ENCODE results near the gene GPR62. TPM values are rescaled to one million over a fixed set of nuclear protein-coding genes. Genes with fewer than 3 reads are reported as not detected.
A peak's percentile ranks its signal among the peaks of the same experiment; 100 is the strongest.

The GPR62 gene
- total RNA-seq: not detected

GRCh38 chr3:51955175-51955892 lies at the start of gene GPR62:
GPR62 (plus strand) TSS chr3:51955381; CDS start chr3:51955653, 272 bp downstream.
- Histone ChIP-seq H3K9me3 (no peaks in the 10 kb centered on the region), H3K27ac (no peak within 1 kb of the TSS), H3K4me1 (peaks cover 6% of the 10 kb centered on the region), H3K9ac (ENCODE audit: low read depth in 2 of 2, low read length in 2 of 2) (peak within 1 kb of the TSS in 1 of 2 donors; percentile 67), H3K36me3 (no peaks in the 10 kb centered on the region), H3K27me3 (no peaks in the 10 kb centered on the region), H3K4me3 (peak within 1 kb of the TSS; percentile 32)
- no peak for TF ChIP-seq CTCF (IDR thresholded peaks at IDR 0.05)
- DNase-seq: no peak
- intact Hi-C loops (cut with DNase I): no loop called here

GRCh38 chr3:51908026-51908425 lies 47.2 kb upstream of the GPR62 start:
- no peaks in the 10 kb centered on the region for H3K27me3 ChIP-seq
- H3K9me3 ChIP-seq: no peaks in the 10 kb centered on the region
- no peaks in the 10 kb centered on the region for H3K4me1 ChIP-seq
- no peaks in the 10 kb centered on the region for H3K36me3 ChIP-seq
- no peak overlapping the region for H3K9ac ChIP-seq (ENCODE audit: low read depth in 2 of 2, low read length in 2 of 2)
- DNase-seq: no peak
- intact Hi-C loops (cut with DNase I): no loop called here
- H3K27ac ChIP-seq: no peak overlapping the region
- no peak for TF ChIP-seq CTCF (IDR thresholded peaks at IDR 0.05)
- H3K4me3 ChIP-seq: no peak overlapping the region

- Histone ChIP-seq H3K27ac (no peak overlapping the region), H3K4me3 (no peak overlapping the region), H3K4me1 (no peaks in the 10 kb centered on the region), H3K27me3 (no peaks in the 10 kb centered on the region), H3K36me3 (no peaks in the 10 kb centered on the region), H3K9me3 (no peaks in the 10 kb centered on the region), H3K9ac (ENCODE audit: low read depth in 2 of 2, low read length in 2 of 2) (no peak overlapping the region)
- no peak for TF ChIP-seq CTCF (IDR thresholded peaks at IDR 0.05)
- no peak for DNase-seq
- intact Hi-C loops (cut with DNase I): no loop called here
These were observed 38.8 kb upstream of the GPR62 start for GRCh38 chr3:51916418-51916817.

- Histone ChIP-seq H3K27me3 (no peaks in the 10 kb centered on the region), H3K4me1 (no peaks in the 10 kb centered on the region), H3K4me3 (no peak overlapping the region), H3K27ac (no peak overlapping the region), H3K36me3 (no peaks in the 10 kb centered on the region), H3K9ac (ENCODE audit: low read depth in 2 of 2, low read length in 2 of 2) (no peak overlapping the region), H3K9me3 (no peaks in the 10 kb centered on the region)
- DNase-seq: no peak
- intact Hi-C loops (cut with DNase I): no loop called here
- no peak for TF ChIP-seq CTCF (IDR thresholded peaks at IDR 0.05)
These were observed 34.1 kb upstream of the GPR62 start for GRCh38 chr3:51921081-51921578.

- H3K4me3 ChIP-seq: no peak overlapping the region
- intact Hi-C loops (cut with DNase I): no loop called here
- no peak overlapping the region for H3K9ac ChIP-seq (ENCODE audit: low read depth in 2 of 2, low read length in 2 of 2)
- H3K9me3 ChIP-seq: no peaks in the 10 kb centered on the region
- H3K4me1 ChIP-seq: no peaks in the 10 kb centered on the region
- no peak for TF ChIP-seq CTCF (IDR thresholded peaks at IDR 0.05)
- H3K27me3 ChIP-seq: no peaks in the 10 kb centered on the region
- H3K36me3 ChIP-seq: no peaks in the 10 kb centered on the region
- no peak overlapping the region for H3K27ac ChIP-seq
- no peak for DNase-seq
These were observed 27.9 kb upstream of the GPR62 start for GRCh38 chr3:51927061-51927977.

Measured in colonic mucosa (tissue), 4 donors.